MM.1S (cell line): Measurements from ENCODE around the gene THRSP.

Source experiments
- DNase-seq: peaks from one replicate; pipeline ENCODE4 v3.0.0-alpha.2; 2015
- H2AFZ ChIP-seq: fragments of 300-600 bp; sonication (generic); 2 replicates; pipeline ENCODE4 v1.6.0; 2016; ENCODE audit warnings: antibody characterized with exemption, low read length
- H3F3A ChIP-seq: fragments of 300-600 bp; sonication (generic); 2 replicates; pipeline ENCODE4 v1.6.1; 2016; ENCODE audit warnings: mild to moderate bottlenecking, antibody characterized with exemption, low read length, moderate library complexity, mixed read lengths; ENCODE audit not compliant: insufficient read depth
- H3K27ac ChIP-seq: fragments of 300-600 bp; sonication (generic); 2 replicates; pipeline ENCODE4 v1.5.1; 2016; ENCODE audit warnings: mild to moderate bottlenecking, low read length
- H3K27me3 ChIP-seq: fragments of 300-600 bp; sonication (generic); replicated peaks from 2 replicates; pipeline ENCODE4 v1.6.0; 2016; ENCODE audit warnings: low read length; ENCODE audit not compliant: insufficient read depth
- H3K36me3 ChIP-seq: fragments of 300-600 bp; sonication (generic); replicated peaks from 2 replicates; pipeline ENCODE4 v1.6.1; 2016; ENCODE audit warnings: mild to moderate bottlenecking, low read length, mixed read lengths; ENCODE audit not compliant: insufficient read depth
- H3K4me1 ChIP-seq: fragments of 300-600 bp; sonication (generic); 2 replicates; pipeline ENCODE4 v1.6.1; 2016; ENCODE audit warnings: low read length, mixed read lengths
- H3K4me2 ChIP-seq: fragments of 300-600 bp; sonication (generic); 2 replicates; pipeline ENCODE4 v1.6.0; 2016; ENCODE audit warnings: low read depth, low read length
- H3K4me3 ChIP-seq: fragments of 300-600 bp; sonication (generic); 2 replicates; pipeline ENCODE4 v1.5.1; 2016; ENCODE audit warnings: low read length, mixed read lengths
- H3K79me2 ChIP-seq: fragments of 300-600 bp; sonication (generic); 2 replicates; pipeline ENCODE4 v1.6.1; 2016; ENCODE audit warnings: mixed run types, low read length, mixed read lengths
- H3K9ac ChIP-seq: fragments of 300-600 bp; sonication (generic); 2 replicates; pipeline ENCODE4 v1.6.1; 2016; ENCODE audit warnings: low read length, mixed read lengths
- H3K9me2 ChIP-seq: fragments of 300-600 bp; sonication (generic); replicated peaks from 2 replicates; pipeline ENCODE4 v1.6.1; 2016; ENCODE audit warnings: mild to moderate bottlenecking, low read length, mixed read lengths; ENCODE audit not compliant: insufficient read depth
- H3K9me3 ChIP-seq: fragments of 300-600 bp; sonication (generic); replicated peaks from 2 replicates; pipeline ENCODE4 v1.6.1; 2016; ENCODE audit warnings: mild to moderate bottlenecking, low read length, mixed read lengths; ENCODE audit not compliant: insufficient read depth
- H4K20me1 ChIP-seq: fragments of 300-600 bp; sonication (generic); 2 replicates; pipeline ENCODE4 v1.6.1; 2016; ENCODE audit warnings: mild to moderate bottlenecking, low read length, moderate library complexity, mixed read lengths; ENCODE audit not compliant: insufficient read depth
- EZH2 ChIP-seq: fragments of 300-600 bp; sonication (generic); optimal IDR thresholded peaks from 2 replicates; pipeline ENCODE3; 2017; ENCODE audit warnings: low read depth, mild to moderate bottlenecking, antibody characterized with exemption, low read length, mixed read lengths
- EZH2phosphoT487 ChIP-seq: fragments of 300-600 bp; sonication (generic); IDR thresholded peaks from 2 replicates; pipeline ENCODE4 v1.6.1; 2018; ENCODE audit warnings: antibody characterized with exemption, low read length
- TF ChIP-seq, protein P1 (sequence below): fragments of 300-600 bp; sonication (generic); IDR thresholded peaks from 2 replicates; pipeline ENCODE4 v1.5.1; 2016; ENCODE audit warnings: antibody characterized with exemption, low read length, mixed read lengths

THRSP gene

DNA sequence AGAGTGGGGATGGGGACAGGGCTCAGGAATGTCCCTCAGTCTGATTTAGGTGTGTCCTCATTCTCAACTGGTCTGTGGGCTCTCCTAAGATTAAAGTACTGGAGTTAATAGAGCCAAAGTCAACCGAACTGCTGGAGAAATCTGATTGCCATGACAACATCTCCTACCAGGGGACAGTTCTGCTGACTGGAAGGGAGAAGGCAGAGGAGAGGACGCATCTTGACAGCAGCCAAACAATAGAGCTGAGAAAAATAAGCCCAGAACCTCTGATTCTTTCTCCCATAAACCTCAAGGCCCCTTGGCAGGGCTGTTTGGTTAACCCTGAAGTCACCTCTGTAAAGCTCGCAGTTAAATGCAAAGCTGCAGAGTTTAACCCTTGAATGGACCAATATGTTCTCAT is 43.4 kb upstream of the THRSP start:
- Histone ChIP-seq H3K27ac (no peak overlapping the region), H3K9me2 (no peaks in the 10 kb centered on the region), H4K20me1 (no peaks in the 10 kb centered on the region), H3K4me2 (no peak overlapping the region), H3K9ac (no peak overlapping the region), H3K27me3 (no peaks in the 10 kb centered on the region), H3K36me3 (no peaks in the 10 kb centered on the region), H3K9me3 (no peaks in the 10 kb centered on the region), H3F3A (no peaks in the 10 kb centered on the region), H3K4me3 (no peak overlapping the region), H2AFZ (no peak overlapping the region), H3K4me1 (no peaks in the 10 kb centered on the region), H3K79me2 (no peaks in the 10 kb centered on the region)
- DNase-seq, result no peak
- no peak for TF ChIP-seq EZH2
- TF ChIP-seq, protein P1, sequence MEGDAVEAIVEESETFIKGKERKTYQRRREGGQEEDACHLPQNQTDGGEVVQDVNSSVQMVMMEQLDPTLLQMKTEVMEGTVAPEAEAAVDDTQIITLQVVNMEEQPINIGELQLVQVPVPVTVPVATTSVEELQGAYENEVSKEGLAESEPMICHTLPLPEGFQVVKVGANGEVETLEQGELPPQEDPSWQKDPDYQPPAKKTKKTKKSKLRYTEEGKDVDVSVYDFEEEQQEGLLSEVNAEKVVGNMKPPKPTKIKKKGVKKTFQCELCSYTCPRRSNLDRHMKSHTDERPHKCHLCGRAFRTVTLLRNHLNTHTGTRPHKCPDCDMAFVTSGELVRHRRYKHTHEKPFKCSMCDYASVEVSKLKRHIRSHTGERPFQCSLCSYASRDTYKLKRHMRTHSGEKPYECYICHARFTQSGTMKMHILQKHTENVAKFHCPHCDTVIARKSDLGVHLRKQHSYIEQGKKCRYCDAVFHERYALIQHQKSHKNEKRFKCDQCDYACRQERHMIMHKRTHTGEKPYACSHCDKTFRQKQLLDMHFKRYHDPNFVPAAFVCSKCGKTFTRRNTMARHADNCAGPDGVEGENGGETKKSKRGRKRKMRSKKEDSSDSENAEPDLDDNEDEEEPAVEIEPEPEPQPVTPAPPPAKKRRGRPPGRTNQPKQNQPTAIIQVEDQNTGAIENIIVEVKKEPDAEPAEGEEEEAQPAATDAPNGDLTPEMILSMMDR, result no peak
- TF ChIP-seq EZH2phosphoT487, result no peak

DNA sequence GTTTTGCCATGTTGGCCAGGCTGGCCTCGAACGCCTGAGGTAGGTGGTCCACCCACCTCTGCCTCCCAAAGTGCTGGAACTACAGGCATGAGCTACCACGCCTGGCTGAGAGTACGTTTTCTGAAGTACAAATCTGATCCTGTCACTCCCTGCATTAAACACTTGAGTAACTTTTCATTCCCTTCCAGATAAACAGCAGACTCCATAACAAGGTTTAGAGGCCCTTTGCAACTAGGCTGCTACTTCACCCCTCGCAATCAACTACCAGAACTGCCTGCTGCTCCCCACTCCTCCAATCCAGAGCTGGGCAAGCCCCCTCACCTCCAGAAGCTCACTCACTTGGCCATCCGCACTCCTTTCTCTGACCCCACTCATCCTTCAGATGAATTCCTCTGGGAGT is 42.0 kb upstream of the THRSP start:
- no peak overlapping the region for H3K9ac ChIP-seq

GRCh38 chr11:78022397-78023396 is 41.0 kb upstream of the THRSP start, which contains the start of gene KCTD14:
KCTD14 (minus strand) TSS chr11:78023276; CDS start chr11:78023249, 27 bp downstream.
- Histone ChIP-seq H3K27me3 (no peaks in the 10 kb centered on the region), H3K36me3 (no peaks in the 10 kb centered on the region), H3K4me2 (no peak within 1 kb of the TSS), H3K4me1 (no peaks in the 10 kb centered on the region), H2AFZ (no peak within 1 kb of the TSS), H3K9me2 (no peaks in the 10 kb centered on the region), H3K9ac (no peak within 1 kb of the TSS), H3K27ac (no peak within 1 kb of the TSS), H4K20me1 (no peaks in the 10 kb centered on the region), H3K79me2 (no peaks in the 10 kb centered on the region), H3K9me3 (no peaks in the 10 kb centered on the region), H3F3A (no peaks in the 10 kb centered on the region), H3K4me3 (no peak within 1 kb of the TSS)
- TF ChIP-seq EZH2 (no peak), EZH2phosphoT487 (no peak)
- TF ChIP-seq, protein P1, result no peak
- no peak for DNase-seq

More for the DNA sequence above, 42.0 kb upstream of the THRSP start:
- TF ChIP-seq, protein P1, result no peak
- TF ChIP-seq EZH2phosphoT487, result no peak
- no peak for TF ChIP-seq EZH2
- Histone ChIP-seq H3K27ac (no peak overlapping the region), H3F3A (no peaks in the 10 kb centered on the region), H3K4me1 (no peaks in the 10 kb centered on the region), H3K9me3 (no peaks in the 10 kb centered on the region), H3K27me3 (no peaks in the 10 kb centered on the region), H3K79me2 (no peaks in the 10 kb centered on the region), H3K4me2 (no peak overlapping the region), H4K20me1 (no peaks in the 10 kb centered on the region), H2AFZ (no peak overlapping the region), H3K9me2 (no peaks in the 10 kb centered on the region), H3K4me3 (no peak overlapping the region), H3K36me3 (no peaks in the 10 kb centered on the region)
- no peak for DNase-seq
